GM10266 (cell line): Measurements from ENCODE around the gene ERF.

Experiments used
- DNase-seq: peaks from one replicate; pipeline ENCODE4 v3.0.0; 2012; ENCODE audit errors: extremely low spot score
- CTCF ChIP-seq: IDR thresholded peaks from 2 replicates; pipeline ENCODE4 v1.5.1; 2012; ENCODE audit warnings: mild to moderate bottlenecking, low read depth; ENCODE audit not compliant: control insufficient read depth, insufficient read depth; ENCODE audit errors: missing control alignments

The ERF gene

GRCh38 chr19:42283188-42284065 is 28.5 kb upstream of the ERF start:
- TF ChIP-seq CTCF = no peak
- DNase-seq = peak; percentile 99

GRCh38 chr19:42282819-42283187 is 27.9 kb upstream of the ERF start:
- TF ChIP-seq CTCF = no peak
- no peak for DNase-seq

GRCh38 chr19:42281827-42282762 is 27.2 kb upstream of the ERF start:
- no peak for TF ChIP-seq CTCF
- no peak for DNase-seq

GRCh38 chr19:42281146-42281826 is 26.4 kb upstream of the ERF start:
- no peak for TF ChIP-seq CTCF
- DNase-seq = peak; percentile 55

GRCh38 chr19:42280815-42281145 is 25.9 kb upstream of the ERF start:
- DNase-seq = no peak
- no peak for TF ChIP-seq CTCF

GRCh38 chr19:42279902-42280814 is 25.2 kb upstream of the ERF start:
- TF ChIP-seq CTCF = peak; percentile 91
- DNase-seq = peak; percentile 96
